HG02798 (cell line): Measurements from ENCODE around the gene SEL1L3.

Source experiments
- ATAC-seq: cut with Tn5 transposase; IDR thresholded peaks from one replicate; pipeline ENCODE4 v1.9.1; 2021; ENCODE audit warnings: mild to moderate bottlenecking; ENCODE audit not compliant: unreplicated experiment, poor library complexity

The SEL1L3 gene

GRCh38 chr4:25760048-25760447 lies 102.7 kb downstream of the SEL1L3 start:
- ATAC-seq: no peak

GRCh38 chr4:25759101-25759500 lies 103.7 kb downstream of the SEL1L3 start:
- no peak for ATAC-seq

- ATAC-seq: no peak
Observed at GRCh38 chr4:25757452-25757851, 105.3 kb downstream of the SEL1L3 start.

GRCh38 chr4:25756503-25756902 lies 106.3 kb downstream of the SEL1L3 start:
- ATAC-seq: no peak

GRCh38 chr4:25755911-25756310 lies 106.9 kb downstream of the SEL1L3 start:
- no peak for ATAC-seq

- no peak for ATAC-seq
Observed at GRCh38 chr4:25753239-25753638, 109.5 kb downstream of the SEL1L3 start.

GRCh38 chr4:25750874-25751273 lies 111.9 kb downstream of the SEL1L3 start:
- ATAC-seq: no peak

- no peak for ATAC-seq
Observed at GRCh38 chr4:25749150-25749794, 113.5 kb downstream of the SEL1L3 start.

GRCh38 chr4:25743971-25744370 lies 118.8 kb downstream of the SEL1L3 start:
- no peak for ATAC-seq

- no peak for ATAC-seq
Observed at GRCh38 chr4:25729564-25729963, 133.2 kb downstream of the SEL1L3 start.

- ATAC-seq: no peak
Observed at GRCh38 chr4:25728886-25729285, 133.9 kb downstream of the SEL1L3 start.

- peak; percentile 61 for ATAC-seq
Observed at GRCh38 chr4:25727711-25728493, 134.9 kb downstream of the SEL1L3 start.

- ATAC-seq: no peak
Observed at GRCh38 chr4:25725870-25726269, 136.9 kb downstream of the SEL1L3 start.

- ATAC-seq: no peak
Observed at GRCh38 chr4:25723409-25723808, 139.4 kb downstream of the SEL1L3 start.

GRCh38 chr4:25722964-25723363 lies 139.8 kb downstream of the SEL1L3 start:
- no peak for ATAC-seq

- ATAC-seq: no peak
Observed at GRCh38 chr4:25713812-25714211, 149.0 kb downstream of the SEL1L3 start.

GRCh38 chr4:25712611-25713010 lies 150.2 kb downstream of the SEL1L3 start:
- ATAC-seq: no peak

- ATAC-seq: no peak
Observed at GRCh38 chr4:25710637-25711036, 152.2 kb downstream of the SEL1L3 start.

GRCh38 chr4:25704516-25704915 lies 158.3 kb downstream of the SEL1L3 start:
- no peak for ATAC-seq

- no peak for ATAC-seq
Observed at GRCh38 chr4:25703731-25704388, 158.9 kb downstream of the SEL1L3 start.

GRCh38 chr4:25702848-25703247 lies 159.9 kb downstream of the SEL1L3 start:
- ATAC-seq: no peak
